Cortex of kidney (tissue), 1 donor: Measurements from ENCODE around the gene DHRS9.
"Not testable (repeated sequence)": the region's sequence is repeated elsewhere in the genome, so short reads cannot be mapped to it uniquely, and the experiment has no call there.

Source experiments
- DNase-seq: peaks from one replicate; lab custom pipeline; 2025; lab: John Stamatoyannopoulos, UW

The DHRS9 gene

DNA sequence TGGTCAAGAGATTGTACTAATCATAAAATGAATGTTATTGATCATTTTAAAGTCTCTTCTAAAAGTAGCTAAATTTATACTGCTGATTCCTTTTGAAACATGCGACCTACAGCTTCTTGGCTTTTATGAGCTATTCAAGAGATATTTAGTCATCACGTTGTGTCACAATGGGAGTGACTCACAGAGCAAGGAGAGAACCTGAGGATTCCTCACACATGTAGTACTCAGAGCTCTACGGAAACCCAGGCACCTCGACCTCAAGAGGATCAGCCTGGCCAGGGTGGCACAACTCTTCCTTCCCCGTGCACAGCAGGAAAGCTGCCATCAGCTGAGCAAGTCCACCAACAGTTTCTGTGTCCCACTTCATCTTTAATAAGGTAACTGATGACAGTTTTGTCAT, at the start of gene DHRS9:
DHRS9 (plus strand) TSS at position 223 of the 400 bp plus-strand sequence. CDS start 12,019 bp downstream, outside the sequence.
- DNase-seq: no peak

DNA sequence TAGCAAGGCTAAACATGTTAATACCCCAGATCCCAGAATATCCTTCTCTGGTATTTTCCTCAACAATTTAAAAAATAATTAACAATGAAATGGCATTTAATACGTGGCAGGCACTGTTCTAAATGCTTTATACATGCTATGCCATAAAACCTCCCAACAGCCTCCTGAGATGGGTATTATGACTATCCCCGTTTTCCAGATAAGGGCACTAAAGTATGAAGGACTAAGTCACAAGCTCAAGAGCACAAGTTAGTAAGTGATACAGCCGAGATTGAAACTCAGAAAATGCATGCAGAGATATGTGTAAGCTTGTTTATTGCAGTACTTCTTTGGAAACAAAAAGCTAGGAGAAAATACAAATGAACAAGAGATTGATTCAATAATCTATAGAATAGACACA, 46.2 kb upstream of the DHRS9 start:
- DNase-seq: no peak

- DNase-seq: no peak
Measured at GRCh38 chr2:169026056-169026455, 43.3 kb upstream of the DHRS9 start.

DNA sequence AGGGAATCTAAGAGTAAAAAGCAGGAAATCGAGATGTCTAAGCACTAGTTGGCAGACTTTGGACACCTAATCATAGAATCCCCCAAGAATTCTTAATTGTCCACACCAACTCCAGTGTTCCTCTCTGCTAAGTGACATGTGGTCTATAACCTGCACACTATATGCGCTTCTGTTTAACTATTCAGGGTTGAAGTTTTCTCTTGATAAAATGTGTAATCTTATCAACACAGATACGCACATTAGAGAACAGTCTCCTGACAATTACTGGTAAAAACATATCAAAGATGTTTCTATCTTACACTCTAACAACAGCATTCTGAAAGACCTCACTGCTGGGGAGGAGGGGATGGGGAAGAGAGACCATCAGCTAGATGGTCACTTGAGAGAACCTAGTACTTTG, 42.1 kb upstream of the DHRS9 start:
- DNase-seq: no peak

- no peak for DNase-seq
Measured at GRCh38 chr2:169029341-169029740, 40.0 kb upstream of the DHRS9 start.

- no peak for DNase-seq
Measured at GRCh38 chr2:169031202-169031601, 38.2 kb upstream of the DHRS9 start, which contains the start of gene ABCB11. Gene ABCB11 (minus strand): TSS chr2:169031324. CDS start chr2:169018125, 13,199 bp downstream.

- no peak for DNase-seq
Measured at GRCh38 chr2:169034256-169034655, 35.1 kb upstream of the DHRS9 start.

- DNase-seq: no peak
Measured at GRCh38 chr2:169034984-169035544, 34.3 kb upstream of the DHRS9 start.

DNA sequence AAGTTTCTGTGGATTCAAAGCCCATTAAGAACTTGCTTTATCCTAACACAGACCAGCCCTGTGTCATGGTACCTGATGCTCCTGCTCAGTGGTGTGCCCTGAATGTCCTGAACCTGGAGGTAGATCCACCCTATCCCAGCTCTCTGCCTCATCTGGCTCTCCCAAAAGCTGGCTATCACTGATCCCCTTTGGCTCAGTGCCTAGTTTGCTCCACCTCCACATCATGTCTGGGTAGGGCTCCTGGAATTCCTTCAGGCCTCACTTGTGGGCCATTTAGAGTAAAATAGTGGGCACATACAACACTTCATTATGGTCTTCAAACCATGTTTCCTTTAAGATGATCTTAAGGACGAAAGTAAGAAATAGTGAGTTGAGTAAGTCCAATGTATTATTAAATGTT, 33.5 kb upstream of the DHRS9 start:
- no peak for DNase-seq

- DNase-seq: no peak
Measured at GRCh38 chr2:169036736-169037440, 32.5 kb upstream of the DHRS9 start.

- no peak for DNase-seq
Measured at GRCh38 chr2:169038338-169038757, 31.0 kb upstream of the DHRS9 start.

- DNase-seq: no peak
Measured at GRCh38 chr2:169039702-169040101, 29.7 kb upstream of the DHRS9 start.

DNA sequence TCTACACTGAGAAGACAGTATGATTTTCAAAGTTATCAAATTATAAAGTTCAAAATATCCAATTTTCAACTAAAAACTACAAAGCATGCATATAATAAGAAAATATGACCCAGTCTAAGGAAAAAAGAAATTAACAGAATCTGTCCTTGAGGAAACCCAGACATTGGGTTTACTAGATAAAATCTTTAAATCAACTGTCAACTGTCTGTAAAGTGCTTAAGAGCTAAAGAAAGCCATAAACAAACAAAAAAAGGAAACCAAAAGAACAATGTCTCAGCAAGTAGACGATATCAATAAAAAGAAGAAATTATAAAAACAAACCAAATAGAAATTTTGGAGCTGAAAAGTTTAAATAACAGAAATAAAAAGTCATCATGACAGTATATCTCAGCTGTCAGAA, 27.8 kb upstream of the DHRS9 start:
- DNase-seq: no peak

DNA sequence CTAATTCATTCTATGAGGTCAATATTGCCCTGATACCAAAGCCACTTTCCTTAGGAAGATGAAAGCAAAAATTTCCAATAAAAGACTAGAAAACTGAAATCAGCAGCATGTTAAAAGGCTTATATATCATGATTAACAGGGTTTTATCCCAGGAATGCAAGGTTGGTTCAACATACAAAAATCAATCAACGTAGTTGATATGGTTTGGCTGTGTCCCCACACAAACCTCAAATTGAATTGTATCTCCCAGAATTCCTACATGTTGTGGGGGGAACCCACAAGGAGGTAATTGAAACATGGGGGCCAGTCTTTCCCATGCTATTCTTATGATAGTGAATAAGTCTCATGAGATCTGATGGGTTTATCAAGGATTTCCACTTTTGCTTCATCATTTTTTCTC, 26.5 kb upstream of the DHRS9 start:
- no peak for DNase-seq

- no peak for DNase-seq
Measured at GRCh38 chr2:169046440-169047151, 22.8 kb upstream of the DHRS9 start.

DNA sequence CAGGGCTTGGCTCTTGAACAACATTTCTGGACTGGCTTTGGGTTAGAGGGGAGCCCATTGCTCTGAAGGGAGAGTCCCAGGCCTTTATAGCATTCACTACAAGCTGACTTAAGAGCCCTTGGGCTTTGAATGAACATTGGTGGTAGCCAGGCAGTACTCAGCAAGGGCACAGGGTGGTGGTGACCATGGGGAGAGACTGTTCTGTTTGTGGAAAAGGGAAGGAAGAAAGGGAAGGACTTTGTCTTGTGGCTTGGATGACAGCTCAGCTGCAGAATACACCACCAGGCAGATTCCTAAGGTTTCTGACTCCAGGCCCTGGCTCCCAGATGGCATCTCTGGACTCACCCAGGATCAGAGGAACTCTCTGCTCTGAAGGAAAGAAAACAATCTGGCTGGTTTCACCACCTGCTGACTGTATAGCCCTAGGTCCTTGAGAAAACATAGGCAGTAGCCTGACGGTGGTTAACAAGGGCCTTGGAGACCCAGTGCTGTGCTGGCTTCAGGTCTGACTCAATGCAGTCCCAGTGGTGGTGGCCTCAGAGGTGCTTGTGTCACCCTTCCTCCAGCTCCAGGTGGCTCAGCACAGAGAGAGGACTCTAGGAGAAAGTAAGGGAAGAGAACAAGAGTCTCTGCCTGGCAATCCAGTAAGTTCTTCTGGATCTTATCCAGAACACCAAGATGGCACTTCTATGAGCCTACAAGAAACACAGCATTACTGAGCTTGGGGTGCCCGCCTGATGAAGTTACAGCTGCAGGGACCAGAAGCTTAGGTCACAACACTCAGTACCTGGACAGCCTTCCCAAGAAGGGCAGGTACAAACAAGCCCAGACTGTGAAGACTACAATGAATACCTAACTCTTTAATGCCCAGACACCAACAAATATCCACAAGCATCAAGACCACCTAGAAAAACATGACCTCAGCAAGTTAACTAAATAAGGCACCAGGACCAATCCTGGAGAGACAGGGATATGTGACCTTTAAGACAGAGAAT, 21.8 kb upstream of the DHRS9 start:
- no peak for DNase-seq

DNA sequence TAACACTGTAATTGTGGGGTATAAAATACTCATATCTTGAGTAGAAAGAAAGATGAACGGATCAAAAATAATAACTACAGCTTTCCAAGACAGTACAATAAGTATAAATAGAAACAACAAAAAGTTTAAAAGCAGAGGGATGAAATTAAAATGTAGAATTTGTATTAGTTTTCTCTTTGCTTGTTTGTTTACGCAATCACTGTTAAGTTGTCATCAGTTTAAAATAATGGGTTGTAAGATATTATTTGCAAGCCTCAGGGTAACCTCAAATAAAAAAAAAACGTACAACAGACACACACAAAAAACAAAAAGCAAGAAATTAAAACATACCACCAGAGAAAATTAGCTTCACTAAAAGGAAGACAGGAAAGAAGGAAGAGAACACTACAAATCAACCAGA, 20.2 kb upstream of the DHRS9 start:
- no peak for DNase-seq

- DNase-seq: no peak
Measured at GRCh38 chr2:169050476-169051240, 18.7 kb upstream of the DHRS9 start.

GRCh38 chr2:169054575-169054974, 14.8 kb upstream of the DHRS9 start:
- not testable (repeated sequence) for DNase-seq

- DNase-seq: not testable (repeated sequence)
Measured at GRCh38 chr2:169064199-169064598, 5.2 kb upstream of the DHRS9 start.

DNA sequence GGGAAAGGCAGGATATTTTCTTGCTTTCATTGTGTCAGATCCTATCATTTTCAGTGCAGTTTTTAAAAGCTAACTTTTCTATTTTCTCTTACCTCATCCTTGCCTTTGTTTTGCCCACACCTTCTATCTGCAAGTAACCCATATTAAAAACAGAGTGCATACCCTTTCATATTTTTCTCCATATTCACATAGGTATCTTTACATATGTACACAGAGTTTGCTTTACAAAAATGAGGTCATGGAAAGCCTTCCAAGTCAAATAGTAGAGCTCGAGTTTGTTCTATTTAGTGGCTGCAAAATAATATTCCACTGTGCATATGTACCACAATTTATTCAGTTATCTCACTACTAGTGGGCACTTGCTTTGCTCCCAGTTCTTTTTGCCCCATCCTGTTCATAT, 3.9 kb upstream of the DHRS9 start:
- no peak for DNase-seq
